ENCODE data around the gene MAP2K5.

MAP2K5 gene

GRCh38 chr15:67762610-67763368, 220.3 kb downstream of the MAP2K5 start:
- DNase-seq: no peak

GRCh38 chr15:67765701-67766100, 223.2 kb downstream of the MAP2K5 start:
- no peak for DNase-seq

- no peak for DNase-seq
Measured at GRCh38 chr15:67766968-67767367, 224.5 kb downstream of the MAP2K5 start.

GRCh38 chr15:67768313-67768977, 225.9 kb downstream of the MAP2K5 start:
- DNase-seq: no peak

GRCh38 chr15:67769497-67770357, 227.2 kb downstream of the MAP2K5 start:
- no peak for DNase-seq

- no peak for DNase-seq
Measured at GRCh38 chr15:67770358-67770628, 227.8 kb downstream of the MAP2K5 start.

- no peak for DNase-seq
Measured at GRCh38 chr15:67771189-67771800, 228.8 kb downstream of the MAP2K5 start.

- no peak for DNase-seq
Measured at GRCh38 chr15:67774626-67775025, 232.1 kb downstream of the MAP2K5 start.

GRCh38 chr15:67775250-67775649, 232.7 kb downstream of the MAP2K5 start:
- DNase-seq: no peak

- no peak for DNase-seq
Measured at GRCh38 chr15:67775998-67776397, 233.5 kb downstream of the MAP2K5 start.

GRCh38 chr15:67776600-67776999, 234.1 kb downstream of the MAP2K5 start:
- DNase-seq: no peak

- DNase-seq: no peak
Measured at GRCh38 chr15:67777071-67777470, 234.6 kb downstream of the MAP2K5 start.

GRCh38 chr15:67777773-67778172, 235.3 kb downstream of the MAP2K5 start:
- no peak for DNase-seq

GRCh38 chr15:67778968-67779548, 236.6 kb downstream of the MAP2K5 start:
- no peak for DNase-seq

- no peak for DNase-seq
Measured at GRCh38 chr15:67779549-67780111, 237.1 kb downstream of the MAP2K5 start.

GRCh38 chr15:67781061-67781460, 238.6 kb downstream of the MAP2K5 start:
- no peak for DNase-seq

GRCh38 chr15:67781907-67782690, 239.6 kb downstream of the MAP2K5 start:
- no peak for DNase-seq

GRCh38 chr15:67782691-67782991, 240.1 kb downstream of the MAP2K5 start:
- no peak for DNase-seq

- DNase-seq: no peak
Measured at GRCh38 chr15:67783303-67783702, 240.8 kb downstream of the MAP2K5 start.

GRCh38 chr15:67784090-67784781, 241.7 kb downstream of the MAP2K5 start:
- no peak for DNase-seq

GRCh38 chr15:67784856-67785430, 242.4 kb downstream of the MAP2K5 start:
- DNase-seq: no peak

Data from DMS153 (cell line).